HG03039 (cell line): Measurements from ENCODE around the gene DPCD.
"Not testable (repeated sequence)": the region's sequence is repeated elsewhere in the genome, so short reads cannot be mapped to it uniquely, and the experiment has no call there.

Experiments
- ATAC-seq: cut with Tn5 transposase; IDR thresholded peaks from one replicate; pipeline ENCODE4 v1.9.1; 2021; ENCODE audit warnings: mild to moderate bottlenecking, moderate library complexity; ENCODE audit not compliant: unreplicated experiment

The DPCD gene

GRCh38 chr10:101617102-101617823, 29.1 kb downstream of the DPCD start:
- no peak for ATAC-seq

- no peak for ATAC-seq
Observed at GRCh38 chr10:101617824-101618568, 29.9 kb downstream of the DPCD start.

GRCh38 chr10:101618871-101619270, 30.8 kb downstream of the DPCD start:
- no peak for ATAC-seq

- no peak for ATAC-seq
Observed at GRCh38 chr10:101619983-101620382, 31.9 kb downstream of the DPCD start.

- ATAC-seq, result no peak
Observed at GRCh38 chr10:101623528-101623927, 35.4 kb downstream of the DPCD start.

GRCh38 chr10:101624526-101625102, 36.5 kb downstream of the DPCD start:
- no peak for ATAC-seq

- no peak for ATAC-seq
Observed at GRCh38 chr10:101625821-101626412, 37.8 kb downstream of the DPCD start.

GRCh38 chr10:101629837-101630632, 41.9 kb downstream of the DPCD start:
- ATAC-seq, result no peak

- ATAC-seq, result no peak
Observed at GRCh38 chr10:101630633-101630920, 42.5 kb downstream of the DPCD start.

- ATAC-seq, result no peak
Observed at GRCh38 chr10:101631821-101632475, 43.8 kb downstream of the DPCD start.

GRCh38 chr10:101633510-101633909, 45.4 kb downstream of the DPCD start:
- not testable (repeated sequence) for ATAC-seq

GRCh38 chr10:101639141-101639900, 51.2 kb downstream of the DPCD start:
- ATAC-seq, result no peak

GRCh38 chr10:101643546-101643945, 55.4 kb downstream of the DPCD start:
- ATAC-seq, result no peak

- ATAC-seq, result no peak
Observed at GRCh38 chr10:101644002-101644401, 55.9 kb downstream of the DPCD start.

- ATAC-seq, result no peak
Observed at GRCh38 chr10:101645659-101646058, 57.5 kb downstream of the DPCD start.

- ATAC-seq, result no peak
Observed at GRCh38 chr10:101646364-101646763, 58.2 kb downstream of the DPCD start.

GRCh38 chr10:101647255-101647654, 59.1 kb downstream of the DPCD start:
- ATAC-seq, result no peak

GRCh38 chr10:101649525-101650085, 61.5 kb downstream of the DPCD start:
- no peak for ATAC-seq

GRCh38 chr10:101650863-101651262, 62.7 kb downstream of the DPCD start:
- ATAC-seq, result no peak
